A204.1 (cell line): ENCODE measurements around the gene RAB11FIP2.
A peak's percentile ranks its signal among the peaks of the same experiment; 100 is the strongest.
"Not testable (repeated sequence)": the region's sequence is repeated elsewhere in the genome, so short reads cannot be mapped to it uniquely, and the experiment has no call there.

ENCODE experiments used
- FAIRE-seq: peaks from 2 replicates; lab custom pipeline; 2012; peaks lifted over from hg19 to GRCh38; lab: Jason Lieb, UNC

The RAB11FIP2 gene, protein sequence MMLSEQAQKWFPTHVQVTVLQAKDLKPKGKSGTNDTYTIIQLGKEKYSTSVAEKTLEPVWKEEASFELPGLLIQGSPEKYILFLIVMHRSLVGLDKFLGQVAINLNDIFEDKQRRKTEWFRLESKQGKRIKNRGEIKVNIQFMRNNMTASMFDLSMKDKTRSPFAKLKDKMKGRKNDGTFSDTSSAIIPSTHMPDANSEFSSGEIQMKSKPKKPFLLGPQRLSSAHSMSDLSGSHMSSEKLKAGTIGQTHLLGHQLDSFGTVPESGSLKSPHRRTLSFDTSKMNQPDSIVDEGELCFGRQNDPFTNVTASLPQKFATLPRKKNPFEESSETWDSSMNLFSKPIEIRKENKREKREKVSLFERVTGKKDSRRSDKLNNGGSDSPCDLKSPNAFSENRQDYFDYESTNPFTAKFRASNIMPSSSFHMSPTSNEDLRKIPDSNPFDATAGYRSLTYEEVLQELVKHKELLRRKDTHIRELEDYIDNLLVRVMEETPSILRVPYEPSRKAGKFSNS

DNA sequence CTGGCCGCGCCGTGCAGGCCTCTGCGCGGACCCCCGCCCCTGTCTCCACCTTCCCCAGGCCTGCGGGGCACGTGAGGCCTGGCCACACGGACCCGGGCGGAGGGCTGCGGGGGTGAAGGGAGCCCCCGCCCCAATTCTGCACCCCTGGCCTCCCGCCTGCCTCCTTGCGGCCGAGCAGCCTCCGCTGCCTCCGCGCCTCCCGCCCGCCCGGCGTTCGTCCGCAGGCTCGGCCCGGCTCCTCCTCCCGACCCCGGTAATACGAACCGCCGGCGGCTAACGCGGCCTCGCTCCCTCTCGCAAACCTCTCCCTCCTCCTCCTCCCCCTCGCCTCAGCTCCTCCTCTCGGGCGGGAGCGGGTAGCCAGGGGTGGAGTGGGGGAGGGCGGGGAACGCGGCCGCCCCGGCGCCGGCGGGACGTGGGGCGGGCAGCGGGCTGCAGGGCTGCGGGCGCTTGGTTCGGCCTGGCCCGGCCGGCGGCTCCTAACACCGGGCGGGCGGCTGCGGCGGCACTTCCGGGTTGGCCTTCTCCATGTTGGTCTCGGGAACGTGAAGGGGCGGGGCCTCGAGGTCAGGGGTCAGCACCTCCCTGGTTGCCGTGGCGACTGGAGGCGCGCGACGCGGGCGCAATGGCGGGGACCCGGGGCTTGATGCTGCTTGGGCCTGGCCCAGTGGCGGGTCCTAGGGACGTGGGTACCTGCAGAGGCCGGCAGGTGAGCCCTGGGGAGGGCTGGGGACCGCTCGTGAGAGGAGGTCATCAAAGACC is at the start of gene RAB11FIP2:
Gene RAB11FIP2, minus strand, starts transcription at position 547 of the 762 bp plus-strand sequence. CDS start 778 bp downstream, outside the sequence.
- no peak for FAIRE-seq

DNA sequence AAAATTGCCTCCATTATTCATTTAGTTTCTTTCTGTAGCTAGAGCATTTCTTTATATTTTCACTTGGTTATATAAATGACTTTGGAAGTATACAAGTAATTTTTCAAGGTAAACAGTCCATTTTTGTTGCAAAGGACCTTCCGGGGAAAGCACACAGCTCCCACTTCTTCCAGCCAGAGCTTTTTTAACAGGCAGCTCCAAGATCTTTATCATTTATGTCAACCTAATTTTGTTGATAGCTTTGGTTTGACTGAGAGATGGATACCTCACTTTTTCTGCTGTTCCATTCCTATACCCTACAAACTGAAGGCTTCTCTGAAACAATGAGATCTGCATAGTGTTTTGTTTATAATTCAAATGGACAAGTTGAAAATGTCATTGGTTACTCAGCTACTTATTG is 49.3 kb upstream of the RAB11FIP2 start:
- no peak for FAIRE-seq

DNA sequence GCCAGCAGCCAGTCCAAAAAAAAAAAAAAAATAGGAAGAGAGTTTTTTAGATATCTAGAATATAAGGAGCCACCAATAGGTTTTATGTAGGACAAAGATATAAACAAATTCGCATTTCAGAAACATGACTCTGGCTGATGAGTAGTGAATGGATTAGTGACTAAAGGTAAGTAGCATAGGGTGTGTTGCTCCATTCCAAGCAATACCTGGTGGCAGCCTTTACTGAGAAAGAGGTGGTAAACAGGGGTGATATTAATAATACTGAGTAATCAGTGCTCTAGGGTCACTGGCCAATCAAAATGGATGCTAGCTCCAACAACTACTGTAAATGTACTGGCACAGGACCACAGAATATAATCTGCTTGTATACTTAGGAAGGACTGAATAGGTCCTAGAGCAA is 45.5 kb upstream of the RAB11FIP2 start:
- FAIRE-seq, result no peak

DNA sequence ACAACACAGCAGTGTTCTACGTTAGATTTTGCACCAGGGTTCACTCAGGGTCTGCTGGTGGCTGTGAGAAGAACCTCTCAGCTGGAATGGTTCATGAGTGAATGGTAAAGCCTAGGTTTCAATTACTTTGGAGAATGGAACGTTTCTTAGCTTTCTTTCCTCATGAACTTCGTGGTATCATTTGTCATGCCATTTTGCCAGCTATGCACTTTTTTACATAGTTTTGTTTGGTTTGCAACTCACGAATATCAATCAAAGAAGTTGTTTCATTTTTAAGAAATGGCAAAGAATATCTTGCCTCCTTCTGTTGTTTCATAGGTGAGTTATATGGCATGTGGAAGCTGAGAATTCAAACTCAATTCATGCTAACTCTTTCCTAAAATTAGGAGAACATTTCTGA is 34.1 kb upstream of the RAB11FIP2 start:
- no peak for FAIRE-seq

DNA sequence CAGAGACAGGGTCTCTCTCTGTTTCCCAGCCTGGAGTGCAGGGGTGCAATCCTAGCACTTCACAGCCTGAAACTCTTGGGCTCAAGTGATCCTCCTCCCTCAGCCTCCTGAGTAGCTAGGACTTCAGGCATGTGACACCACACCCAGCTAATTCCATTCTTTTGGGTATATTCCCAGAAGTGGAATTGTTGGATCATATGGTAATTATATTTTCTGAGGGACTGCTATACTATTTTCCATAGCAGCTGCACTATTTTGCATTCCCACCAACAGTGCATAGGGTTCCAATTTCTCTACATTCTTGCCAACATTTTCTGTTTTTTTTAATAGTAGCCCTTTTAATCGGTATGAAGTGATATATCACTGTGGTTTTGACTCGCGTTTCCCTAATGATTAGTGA is 30.0 kb upstream of the RAB11FIP2 start:
- no peak for FAIRE-seq

DNA sequence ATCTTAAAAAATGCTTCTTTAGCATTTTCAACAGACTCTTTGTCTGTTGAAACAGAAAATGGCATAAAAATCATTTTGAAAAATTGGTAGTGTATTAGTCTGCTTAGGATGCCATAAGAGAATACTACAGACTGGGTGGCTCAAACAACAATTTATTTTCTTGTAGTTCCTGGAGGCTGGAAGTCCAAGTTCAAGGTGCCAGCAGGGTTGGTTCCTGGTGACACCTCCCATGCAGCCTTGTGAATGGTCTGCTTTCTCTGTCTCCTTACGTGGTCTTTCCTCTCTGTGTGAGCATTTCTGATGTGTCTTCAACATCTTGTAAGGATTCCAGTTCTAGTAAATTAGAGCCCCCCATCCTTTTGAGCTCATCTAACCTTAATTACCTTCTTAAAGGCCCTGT is 26.1 kb upstream of the RAB11FIP2 start:
- FAIRE-seq, result no peak

DNA sequence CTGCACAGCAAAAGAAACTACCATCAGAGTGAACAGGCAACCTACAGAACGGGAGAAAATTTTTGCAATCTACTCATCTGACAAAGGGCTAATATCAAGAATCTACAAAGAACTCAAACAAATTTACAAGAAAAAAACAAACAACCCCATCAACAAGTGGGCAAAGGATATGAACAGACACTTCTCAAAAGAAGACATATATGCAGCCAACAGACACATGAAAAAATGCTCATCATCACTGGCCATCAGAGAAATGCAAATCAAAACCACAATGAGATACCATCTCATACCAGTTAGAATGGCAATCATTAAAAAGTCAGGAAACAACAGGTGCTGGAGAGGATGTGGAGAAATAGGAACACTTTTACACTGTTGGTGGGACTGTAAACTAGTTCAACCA is 20.6 kb upstream of the RAB11FIP2 start:
- FAIRE-seq, result not testable (repeated sequence)

DNA sequence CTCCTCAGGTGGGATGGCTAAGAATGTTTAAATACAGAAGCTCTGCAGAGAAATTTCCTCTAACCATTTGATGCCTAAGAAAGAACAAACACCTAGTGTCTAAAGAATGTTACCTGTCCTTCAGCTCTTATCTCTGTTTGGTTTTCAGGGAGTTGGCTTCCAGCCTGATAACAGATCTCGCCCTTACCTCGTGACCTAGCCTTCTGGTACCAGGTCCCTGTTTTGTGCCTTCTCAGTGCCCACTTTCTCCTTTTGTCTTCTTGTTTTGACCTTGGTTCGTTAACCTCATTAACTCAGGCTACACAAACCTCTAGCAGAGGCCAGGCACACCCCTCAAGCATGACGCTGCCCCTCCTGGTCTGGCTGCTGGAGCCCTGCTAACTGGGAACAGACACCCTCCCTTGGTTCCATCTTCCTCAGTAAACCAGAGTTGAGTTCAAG is 16.1 kb upstream of the RAB11FIP2 start:
- FAIRE-seq, result no peak

DNA sequence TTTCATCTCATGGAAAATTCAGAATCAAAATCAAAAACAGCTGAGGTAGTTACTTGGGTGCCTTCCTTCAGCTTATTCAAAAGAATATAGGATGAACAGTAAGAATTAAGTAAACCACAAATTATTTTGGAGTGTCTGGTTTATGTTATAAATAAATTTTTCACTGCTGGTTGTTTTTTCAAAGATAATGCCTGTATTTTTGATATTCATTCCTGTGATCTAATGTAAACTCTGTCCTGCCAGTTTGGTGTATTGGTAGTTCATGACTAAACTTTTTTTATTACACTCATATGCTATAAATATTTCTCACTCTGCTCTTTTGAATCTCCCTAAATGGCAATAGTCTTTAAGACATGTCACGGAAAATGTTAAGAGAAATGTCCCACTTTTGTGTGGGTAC is 11.6 kb upstream of the RAB11FIP2 start:
- FAIRE-seq, result no peak

DNA sequence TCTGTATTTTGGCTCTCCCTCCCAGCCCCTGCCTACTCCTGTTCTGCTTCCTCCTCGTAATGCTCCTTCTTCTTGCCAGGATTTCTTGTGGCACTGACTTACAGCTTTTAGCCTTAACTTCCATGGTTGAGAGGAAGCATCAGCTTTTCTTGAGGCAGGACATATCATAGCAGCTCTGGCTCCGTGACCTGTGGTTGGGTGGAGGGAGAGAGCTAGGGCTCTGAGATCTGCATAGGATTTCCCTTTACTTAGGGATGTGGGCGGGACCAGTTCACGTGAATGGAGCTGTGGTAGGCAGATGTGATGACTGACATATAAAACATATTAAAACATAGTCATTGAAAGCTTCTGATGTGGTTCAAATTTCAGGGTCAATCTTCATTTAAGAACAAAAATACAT is 10.6 kb upstream of the RAB11FIP2 start:
- FAIRE-seq, result no peak

DNA sequence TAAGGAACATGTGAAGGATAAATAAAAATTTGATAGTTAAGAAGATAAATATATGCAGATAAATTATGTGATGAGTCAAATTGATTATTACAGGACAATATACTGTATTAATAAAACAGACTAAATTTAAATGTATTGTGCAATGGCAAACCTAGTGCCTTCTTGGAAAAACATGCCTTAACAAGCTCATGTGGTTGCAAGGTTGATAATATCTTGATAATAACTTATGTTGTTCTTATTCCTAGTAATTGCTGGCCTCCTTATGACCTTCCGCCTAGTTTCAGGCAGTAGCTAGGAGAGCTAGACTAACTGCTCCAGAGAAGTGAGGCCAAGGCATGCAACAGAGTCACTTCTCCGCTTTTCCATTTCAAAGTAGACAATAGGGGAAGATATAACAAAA is 7.6 kb upstream of the RAB11FIP2 start:
- FAIRE-seq, result no peak

DNA sequence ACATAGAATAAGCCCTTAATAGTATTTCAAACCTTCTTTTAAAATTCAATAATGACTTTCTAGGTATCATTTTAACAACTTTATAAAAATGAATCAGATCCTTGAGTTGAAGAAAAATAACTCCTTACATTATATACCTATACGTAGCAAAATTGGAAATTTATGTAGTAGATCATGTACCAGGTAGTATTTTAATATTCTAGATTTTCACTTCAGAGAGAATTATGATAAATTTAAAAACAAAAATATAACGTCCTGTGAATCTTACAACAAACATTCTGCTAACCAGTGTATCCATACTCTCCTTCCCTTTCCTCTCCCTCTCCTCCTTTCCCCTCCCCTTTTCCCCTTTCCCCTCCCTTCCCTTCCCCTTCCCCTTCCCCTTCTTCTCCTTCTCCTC is 6.1 kb upstream of the RAB11FIP2 start:
- FAIRE-seq, result no peak

DNA sequence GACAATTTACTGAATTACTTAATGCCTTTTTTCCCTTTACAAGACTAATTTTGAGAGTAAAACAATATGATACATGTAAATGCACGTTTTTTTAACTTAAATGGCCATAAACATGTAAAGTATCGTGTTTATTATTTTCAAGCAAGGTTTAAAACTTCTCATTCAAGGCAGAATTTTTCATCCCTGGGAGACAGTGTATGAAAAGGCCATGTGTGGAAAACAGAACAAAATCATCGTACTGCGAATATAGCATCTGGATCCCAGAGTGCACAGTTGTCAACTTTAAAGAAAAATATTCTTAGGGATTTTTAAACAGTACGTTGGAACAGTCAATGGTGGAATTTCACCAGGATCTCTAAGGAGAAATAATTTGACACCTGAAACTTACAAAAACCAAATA is 1.1 kb upstream of the RAB11FIP2 start:
- FAIRE-seq, result no peak

DNA sequence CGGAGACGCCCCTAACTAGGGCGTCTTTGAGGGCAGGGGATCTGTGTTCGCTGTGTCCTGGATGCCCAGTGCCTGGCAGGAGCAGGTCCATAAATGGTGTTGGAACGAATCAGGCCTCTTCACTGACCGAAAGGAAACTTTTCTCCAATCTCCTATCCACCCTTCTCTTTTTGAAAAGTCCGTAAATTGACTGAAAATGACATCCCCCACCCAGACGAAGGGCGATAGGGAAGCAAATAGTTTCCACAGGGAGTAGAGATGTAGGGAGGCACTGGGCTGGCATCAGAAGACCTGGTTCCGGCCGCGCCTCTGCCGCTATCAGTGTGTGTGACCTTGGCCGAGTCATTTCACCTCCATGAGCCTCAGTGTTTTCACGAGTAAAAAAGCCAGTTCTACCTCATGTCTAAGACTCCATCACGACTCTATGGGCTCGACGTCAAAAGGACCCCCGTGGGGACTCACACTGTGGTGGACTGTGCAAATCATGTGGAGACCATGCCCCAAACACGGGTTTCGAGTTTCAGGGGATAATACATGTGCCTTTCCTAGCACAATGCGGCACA is 497 bp upstream of the RAB11FIP2 start:
- no peak for FAIRE-seq

DNA sequence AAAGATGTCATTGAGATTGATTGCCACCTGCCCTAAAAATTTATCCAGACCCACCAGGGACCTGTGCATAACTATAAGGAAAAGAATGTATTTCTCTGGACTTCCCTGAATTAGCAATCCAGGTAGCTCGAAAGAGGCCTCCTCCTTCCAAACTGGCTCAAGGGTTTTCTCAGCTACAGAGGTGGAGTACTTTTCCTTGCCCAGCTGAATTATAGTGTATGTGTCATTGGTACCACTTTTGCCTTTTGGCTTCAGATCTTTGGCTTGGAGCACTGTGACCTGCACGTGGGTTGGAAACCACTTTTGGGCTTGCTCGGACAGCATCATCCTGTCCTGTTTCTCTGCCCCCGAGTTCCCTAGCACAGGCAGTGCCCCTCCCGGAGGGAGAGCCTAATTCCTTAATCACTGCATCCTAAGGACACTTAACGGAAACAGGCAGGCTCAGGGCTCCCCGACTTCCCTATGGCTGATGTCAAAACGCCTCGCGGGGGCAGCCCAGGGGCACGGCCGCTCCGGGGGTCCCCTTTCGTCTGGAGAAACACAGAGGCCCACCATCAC is 825 bp downstream of the RAB11FIP2 start:
- FAIRE-seq, result no peak

DNA sequence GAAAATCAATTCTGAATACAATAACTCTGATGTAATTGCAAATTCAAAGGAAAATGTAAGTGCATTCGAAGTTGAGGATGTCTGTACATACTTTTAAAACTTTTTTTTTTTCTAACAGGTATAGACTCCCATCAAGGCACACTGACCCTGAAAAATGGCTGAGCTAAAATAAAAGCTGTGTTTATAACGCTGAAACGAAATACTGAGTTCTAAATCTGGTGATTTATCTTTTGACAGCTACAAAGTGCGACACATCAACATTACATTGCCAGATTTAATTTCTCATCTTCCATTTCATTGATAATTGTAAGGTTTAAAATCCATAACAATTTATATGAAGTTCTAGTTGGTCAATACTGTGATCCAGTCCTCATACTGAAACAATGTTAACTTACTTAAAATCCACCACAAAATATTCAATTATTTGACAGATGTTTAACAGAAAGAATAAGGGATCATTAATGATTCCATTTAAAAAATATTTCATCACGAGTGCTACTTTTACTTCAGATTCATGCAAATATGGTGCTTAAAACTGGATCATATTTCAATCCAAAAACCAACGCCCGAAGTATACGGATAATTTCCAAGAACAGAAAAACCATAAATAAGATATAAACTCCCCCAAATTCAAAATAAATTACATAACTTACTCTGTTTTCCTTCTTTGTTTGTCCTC is 1.4 kb downstream of the RAB11FIP2 start:
- peak; percentile 79 for FAIRE-seq

DNA sequence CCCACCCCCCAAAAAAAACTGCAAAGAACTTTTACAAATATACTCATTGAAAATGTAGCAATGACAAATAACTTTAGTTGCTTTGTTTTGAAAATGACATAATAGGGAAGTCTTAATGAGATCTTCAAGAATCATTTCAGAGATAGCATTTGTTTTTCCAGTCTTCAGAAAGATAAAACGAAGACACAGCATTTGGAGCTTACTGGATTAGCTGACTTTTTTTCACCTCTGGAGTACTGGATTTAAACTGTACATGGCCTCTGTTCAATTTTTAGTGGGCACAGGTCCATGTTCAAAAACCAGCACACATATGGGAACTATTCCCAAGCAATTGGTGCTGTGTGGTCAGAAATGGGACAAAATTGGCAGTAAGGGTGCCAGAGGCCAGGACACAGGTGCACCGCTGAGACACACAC is 3.9 kb downstream of the RAB11FIP2 start:
- no peak for FAIRE-seq

DNA sequence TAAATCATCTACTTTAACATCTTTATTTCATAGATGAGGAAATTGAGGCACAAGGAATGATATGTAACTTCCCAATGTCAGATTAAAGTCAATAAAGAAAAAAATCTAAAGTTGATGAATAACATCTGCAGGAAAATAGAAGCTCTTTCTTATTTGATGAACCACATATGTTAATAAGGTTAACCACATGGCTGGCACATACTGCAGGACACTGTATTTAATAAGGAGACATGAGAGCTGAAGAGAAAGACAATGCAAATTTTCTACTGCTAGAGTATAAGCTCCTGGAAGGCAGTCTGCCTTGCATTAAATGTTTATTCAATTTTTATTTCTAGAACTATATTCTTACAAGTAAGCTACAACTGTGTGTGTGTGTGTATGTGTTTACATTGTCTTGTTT is 4.4 kb downstream of the RAB11FIP2 start:
- no peak for FAIRE-seq

DNA sequence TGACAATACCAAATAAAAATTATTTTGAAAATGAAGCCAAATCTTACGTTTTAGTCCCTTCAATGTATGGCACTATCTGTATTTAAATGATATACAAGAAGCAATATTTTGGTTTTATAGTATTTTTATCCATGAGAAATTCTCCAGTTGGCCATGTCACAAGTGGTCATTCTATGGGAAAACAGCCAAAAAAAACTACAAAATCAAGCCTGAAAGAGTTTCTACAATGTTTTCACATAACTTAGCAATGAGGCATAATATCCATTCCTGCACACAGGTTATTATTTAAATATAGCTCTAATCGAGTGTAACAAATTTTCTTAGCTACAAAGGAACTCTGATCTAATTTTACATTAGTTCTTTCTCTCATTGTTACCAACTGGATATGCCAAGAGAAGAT is 5.4 kb downstream of the RAB11FIP2 start:
- no peak for FAIRE-seq

DNA sequence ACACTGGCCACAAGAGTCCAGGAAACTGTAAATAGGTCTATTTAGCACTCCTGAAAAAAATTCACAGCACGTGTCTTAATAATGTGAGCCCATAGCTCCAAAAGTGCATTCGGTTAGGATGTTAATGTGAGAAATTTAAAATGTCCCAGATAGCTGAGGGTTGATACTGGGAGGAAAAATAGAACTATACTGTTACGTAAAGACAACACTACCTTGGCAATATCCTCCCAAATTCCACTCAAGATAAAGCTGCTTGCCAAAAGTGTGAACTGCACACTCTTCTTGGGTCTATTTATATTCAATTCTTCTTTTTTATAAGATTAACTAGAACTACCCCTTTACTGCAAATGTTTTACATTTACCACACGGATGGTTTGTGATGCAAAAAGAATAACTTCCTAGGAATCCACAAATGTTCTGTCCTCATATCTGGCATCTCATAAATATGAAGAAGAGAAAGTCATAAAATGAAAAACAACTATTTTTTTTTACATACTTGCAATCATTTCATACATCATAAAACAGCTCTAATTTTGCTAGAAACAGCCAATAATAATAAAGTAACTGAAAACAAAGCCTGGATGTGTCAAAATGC is 10.4 kb downstream of the RAB11FIP2 start:
- peak; percentile 11 for FAIRE-seq

DNA sequence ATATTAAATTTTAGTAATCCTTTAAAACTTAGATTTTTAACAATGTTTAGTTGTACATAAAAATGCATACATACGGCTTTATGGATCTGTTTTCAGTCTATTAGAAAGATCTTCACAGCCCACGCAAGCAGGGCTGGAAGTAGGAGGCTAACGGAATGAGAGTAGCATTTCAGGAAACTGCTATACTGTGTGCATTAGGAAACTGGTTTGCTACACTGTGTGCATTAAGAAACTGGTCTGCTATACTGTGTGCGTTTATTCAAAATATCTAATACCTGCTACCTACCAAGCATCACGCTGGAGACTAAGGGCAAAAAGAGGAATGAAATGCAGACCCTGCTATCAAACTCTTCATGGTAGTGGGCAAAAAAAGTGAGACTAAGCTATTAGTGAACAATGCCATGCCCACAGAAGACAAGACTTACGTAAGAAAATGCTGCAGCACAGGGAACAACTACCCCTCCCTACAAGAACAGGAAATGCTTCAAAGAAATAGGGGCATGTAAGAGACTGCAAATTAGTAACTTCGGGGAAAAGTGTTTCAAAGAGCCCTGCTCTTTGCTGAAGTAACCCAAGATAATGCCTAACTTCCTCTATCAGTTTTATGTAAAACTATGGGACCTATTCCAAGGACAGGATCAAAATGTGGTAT is 11.3 kb downstream of the RAB11FIP2 start:
- no peak for FAIRE-seq
